Panc1 (cell line): ENCODE measurements around the gene ELFN1. TPM values are rescaled to one million over a fixed set of nuclear protein-coding genes. Genes with fewer than 3 reads are reported as not detected.

Source experiments
- ATAC-seq: fragments of 200-7000 bp; cut with Tn5 transposase; 2 replicates; pipeline ENCODE4 v1.9.1; 2020; ENCODE audit warnings: mild to moderate bottlenecking, moderate library complexity
- BruUV-seq: library from RNA; stranded (reverse); fragments of 400-500 nt; replicated peaks from 2 replicates; lab custom pipeline; 2021; lab: Mats Ljungman, UMichigan
- CTCF ChIA-PET: fragments of 300-600 bp; sonication (Branson Sonifier 250); formaldehyde crosslinking; loops from one replicate; lab custom pipeline; 2022; ENCODE audit warnings: antibody characterized with exemption; lab: Charles Lee
- POLR2A ChIA-PET: fragments of 300-600 bp; sonication (Branson Sonifier 250); formaldehyde crosslinking; loops from one replicate; lab custom pipeline; 2022; ENCODE audit warnings: antibody characterized with exemption; lab: Charles Lee
- DNase-seq: peaks from one replicate; pipeline ENCODE4 v3.0.0-alpha.2; 2010; ENCODE audit warnings: low read depth, low spot score
- H3K27ac ChIP-seq: 2 replicates; pipeline ENCODE4 v1.5.1; 2011; ENCODE audit warnings: mild to moderate bottlenecking, low read length, inconsistent platforms
- H3K27me3 ChIP-seq: fragments of 200-500 bp; sonication (Bioruptor generic); 2 replicates; pipeline ENCODE4 v1.6.0; 2014; ENCODE audit warnings: low read length, inconsistent platforms; ENCODE audit not compliant: control insufficient read depth, insufficient read depth
- H3K36me3 ChIP-seq: fragments of 200-500 bp; sonication (Bioruptor generic); 2 replicates; pipeline ENCODE4 v1.5.1; 2014; ENCODE audit warnings: inconsistent platforms, mild to moderate bottlenecking, low read length, moderate library complexity; ENCODE audit not compliant: control insufficient read depth, insufficient read depth
- H3K4me1 ChIP-seq: 2 replicates; pipeline ENCODE4 v1.5.1; 2011; ENCODE audit warnings: inconsistent platforms, mild to moderate bottlenecking, low read length, moderate library complexity; ENCODE audit not compliant: control insufficient read depth, insufficient read depth
- H3K4me3 ChIP-seq, 2 experiments: 2 replicates each; pipeline ENCODE4 v1.5.1; 2011 to 2012; ENCODE audit warnings: low read depth in 2 of 2, low read length in 2 of 2, mild to moderate bottlenecking in 2 of 2, inconsistent platforms in 1 of 2, moderate library complexity in 1 of 2
- H3K9me3 ChIP-seq: fragments of 200-500 bp; sonication (Bioruptor generic); 2 replicates; pipeline ENCODE4 v1.5.1; 2014; ENCODE audit warnings: low read depth, mild to moderate bottlenecking, inconsistent platforms, low read length, moderate library complexity; ENCODE audit not compliant: control insufficient read depth, insufficient read depth
- CTCF ChIP-seq: fragments of 450-650 bp; IDR thresholded peaks from 2 replicates; pipeline ENCODE4 v1.5.1; 2017; ENCODE audit warnings: mild to moderate bottlenecking
- POLR2AphosphoS5 ChIP-seq: IDR thresholded peaks from 2 replicates; pipeline ENCODE4 v1.6.1; 2012; ENCODE audit warnings: mild to moderate bottlenecking, low read depth, low read length, moderate library complexity
- REST ChIP-seq, 2 experiments: IDR thresholded peaks; 2 replicates each; pipeline ENCODE4 v1.6.1; 2011 to 2012; ENCODE audit warnings: low read depth in 2 of 2, control low read depth in 1 of 2, low read length in 1 of 2, mild to moderate bottlenecking in 1 of 2, moderate library complexity in 1 of 2; ENCODE audit not compliant: insufficient read depth in 1 of 2
- SIN3A ChIP-seq: IDR thresholded peaks from 2 replicates; pipeline ENCODE4 v1.6.1; 2012; ENCODE audit warnings: low read depth, mild to moderate bottlenecking, low read length, moderate library complexity, borderline replicate concordance; ENCODE audit not compliant: insufficient read depth
- TCF7L2 ChIP-seq: IDR thresholded peaks from 2 replicates; pipeline ENCODE4 v1.6.1; 2011; ENCODE audit warnings: mild to moderate bottlenecking, low read depth, low read length, inconsistent platforms
- in situ Hi-C: cut with HindIII; loops from 2 replicates; pipeline ENCODE4 v1.10.0; 2016; ENCODE audit warnings: low sequenced_read_pairs, low pct_unique_long_range_greater_than_20kb
- intact Hi-C: fragments of 100-400 bp; cut with micrococcal nuclease; formaldehyde crosslinking; loops from one replicate; pipeline ENCODE4 v1.10.0; 2022; ENCODE audit not compliant: unreplicated experiment
- total RNA-seq: library from RNA; stranded (reverse); gene quantifications from one replicate; pipeline ENCODE4 v1.2.1, GENCODE V29; 2021; ENCODE audit not compliant: unreplicated experiment

The ELFN1 gene
- total RNA-seq, 1 experiment from 2014 or later: 39.0 TPM

GRCh38 chr7:1755783-1756625 lies 85.9 kb downstream of the ELFN1 start:
- no peaks in the 10 kb centered on the region for H3K9me3 ChIP-seq
- TF ChIP-seq TCF7L2 (no peak), REST (IDR thresholded peaks at IDR 0.05; ENCODE audit: insufficient read depth in 1 of 2, low read depth in 2 of 2, low read length in 1 of 2) (no peak), CTCF (no peak), SIN3A (no peak), POLR2AphosphoS5 (no peak)
- H3K27ac ChIP-seq: no peak overlapping the region
- in situ Hi-C loops (no loop called here), intact Hi-C loops (loop anchor here (10.0 kb wide), 2 partner anchors 91 to 171 kb away; no protein-coding TSS in a partner anchor)
- H3K27me3 ChIP-seq: 0 out of 2 replicates have a peak, but pooled peaks cover 5% of the 10 kb centered on the region
- BruUV-seq: no TSS peak
- ChIA-PET POLR2A (no interaction called here), CTCF (no interaction called here)
- no peaks in the 10 kb centered on the region; the same call in 1 of the 2 replicates for H3K4me1 ChIP-seq
- no peak for ATAC-seq
- H3K4me3 ChIP-seq: no peak overlapping the region
- DNase-seq: no peak
- no peaks in the 10 kb centered on the region for H3K36me3 ChIP-seq

GRCh38 chr7:1757601-1758000 lies 87.5 kb downstream of the ELFN1 start:
- no peaks in the 10 kb centered on the region for H3K9me3 ChIP-seq
- no peak overlapping the region for H3K27ac ChIP-seq
- no peak for DNase-seq
- H3K27me3 ChIP-seq: 0 out of 2 replicates have a peak, but pooled peaks cover 5% of the 10 kb centered on the region
- TF ChIP-seq SIN3A (no peak), POLR2AphosphoS5 (no peak), TCF7L2 (no peak), REST (IDR thresholded peaks at IDR 0.05; ENCODE audit: insufficient read depth in 1 of 2, low read depth in 2 of 2, low read length in 1 of 2) (no peak), CTCF (no peak)
- POLR2A ChIA-PET: no interaction called here
- intact Hi-C loops: loop anchor here (10.0 kb wide), 2 partner anchors 93 to 173 kb away; no protein-coding TSS in a partner anchor
- no peaks in the 10 kb centered on the region; the same call in 1 of the 2 replicates for H3K4me1 ChIP-seq
- ATAC-seq: no peak
- no TSS peak for BruUV-seq
- in situ Hi-C loops: no loop called here
- H3K4me3 ChIP-seq: no peak overlapping the region
- no peaks in the 10 kb centered on the region for H3K36me3 ChIP-seq
- CTCF ChIA-PET: no interaction called here
